ENCODE measurements around the gene RND2.

DNA sequence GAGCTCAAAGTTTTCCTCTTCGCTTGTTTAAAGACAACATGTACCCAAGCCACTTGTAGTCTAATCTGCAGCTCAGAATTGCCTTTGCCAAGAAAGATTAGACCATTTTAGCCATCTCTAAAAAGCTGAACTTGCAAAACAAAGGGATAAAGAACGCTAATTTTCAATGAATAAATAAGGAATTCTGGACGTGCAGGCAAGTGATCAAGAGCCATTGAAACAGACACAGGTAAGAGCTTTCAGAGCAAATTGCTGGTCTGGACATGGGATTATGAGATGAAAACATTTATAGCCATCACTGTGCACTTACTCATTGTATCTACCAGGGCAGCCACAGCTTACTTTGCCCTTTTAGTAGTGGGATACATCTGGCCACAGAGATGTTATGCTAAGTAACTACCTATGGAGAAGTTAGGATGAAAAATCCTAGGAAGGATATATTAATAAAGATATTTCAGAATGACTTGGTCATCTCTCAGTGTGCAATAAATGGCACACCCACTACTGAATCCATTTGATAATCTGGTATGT is 44.4 kb downstream of the RND2 start:
- TF ChIP-seq, protein P1, sequence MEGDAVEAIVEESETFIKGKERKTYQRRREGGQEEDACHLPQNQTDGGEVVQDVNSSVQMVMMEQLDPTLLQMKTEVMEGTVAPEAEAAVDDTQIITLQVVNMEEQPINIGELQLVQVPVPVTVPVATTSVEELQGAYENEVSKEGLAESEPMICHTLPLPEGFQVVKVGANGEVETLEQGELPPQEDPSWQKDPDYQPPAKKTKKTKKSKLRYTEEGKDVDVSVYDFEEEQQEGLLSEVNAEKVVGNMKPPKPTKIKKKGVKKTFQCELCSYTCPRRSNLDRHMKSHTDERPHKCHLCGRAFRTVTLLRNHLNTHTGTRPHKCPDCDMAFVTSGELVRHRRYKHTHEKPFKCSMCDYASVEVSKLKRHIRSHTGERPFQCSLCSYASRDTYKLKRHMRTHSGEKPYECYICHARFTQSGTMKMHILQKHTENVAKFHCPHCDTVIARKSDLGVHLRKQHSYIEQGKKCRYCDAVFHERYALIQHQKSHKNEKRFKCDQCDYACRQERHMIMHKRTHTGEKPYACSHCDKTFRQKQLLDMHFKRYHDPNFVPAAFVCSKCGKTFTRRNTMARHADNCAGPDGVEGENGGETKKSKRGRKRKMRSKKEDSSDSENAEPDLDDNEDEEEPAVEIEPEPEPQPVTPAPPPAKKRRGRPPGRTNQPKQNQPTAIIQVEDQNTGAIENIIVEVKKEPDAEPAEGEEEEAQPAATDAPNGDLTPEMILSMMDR (IDR thresholded peaks at IDR 0.05; ENCODE audit: low read depth, low read length), result no peak
- no peak for TF ChIP-seq EZH2phosphoT487 (IDR thresholded peaks at IDR 0.05; ENCODE audit: low read depth)
